Activated CD4-positive, alpha-beta T cell treated with anti-CD3 and anti-CD28 coated beads, Interleukin-2, Interleukin-4, amounts not matched to agents 100 ng/mL and 50 ng/mL, durations not matched to agents 16 hours and 8 hours (primary cell): ENCODE data around the gene ZBTB7A.
A peak's percentile ranks its signal among the peaks of the same experiment; 100 is the strongest.
"Not testable (repeated sequence)": the region's sequence is repeated elsewhere in the genome, so short reads cannot be mapped to it uniquely, and the experiment has no call there.

Source experiments
- DNase-seq: peaks from one replicate; pipeline ENCODE4 v3.0.0-alpha.2; 2020; ENCODE audit warnings: low spot score

ZBTB7A gene

GRCh38 chr19:4015705-4016402 lies 50.8 kb downstream of the ZBTB7A start:
- no peak for DNase-seq

GRCh38 chr19:4014541-4015491 lies 51.9 kb downstream of the ZBTB7A start:
- DNase-seq: peak; percentile 27

- no peak for DNase-seq
These were observed 52.7 kb downstream of the ZBTB7A start for GRCh38 chr19:4013886-4014540.

- no peak for DNase-seq
These were observed 53.6 kb downstream of the ZBTB7A start for GRCh38 chr19:4012975-4013634.

GRCh38 chr19:4012092-4012974 lies 54.4 kb downstream of the ZBTB7A start:
- DNase-seq: no peak

GRCh38 chr19:4011430-4011829 lies 55.3 kb downstream of the ZBTB7A start:
- not testable (repeated sequence) for DNase-seq

GRCh38 chr19:4010808-4011110 lies 55.9 kb downstream of the ZBTB7A start:
- DNase-seq: no peak

GRCh38 chr19:4009990-4010807 lies 56.5 kb downstream of the ZBTB7A start:
- DNase-seq: no peak

GRCh38 chr19:4007836-4008539 lies 58.7 kb downstream of the ZBTB7A start:
- peak; percentile 15 for DNase-seq

- peak; percentile 94 for DNase-seq
These were observed 59.5 kb downstream of the ZBTB7A start, which contains the start of gene PIAS4 for GRCh38 chr19:4007021-4007835. Gene PIAS4 (plus strand): TSS chr19:4007736. CDS start chr19:4007761, 25 bp downstream.

GRCh38 chr19:4005436-4005835 lies 61.3 kb downstream of the ZBTB7A start:
- DNase-seq: not testable (repeated sequence)

- DNase-seq: not testable (repeated sequence)
These were observed 65.9 kb downstream of the ZBTB7A start for GRCh38 chr19:4000798-4001197.

- not testable (repeated sequence) for DNase-seq
These were observed 67.9 kb downstream of the ZBTB7A start for GRCh38 chr19:3998667-3999412.

- DNase-seq: no peak
These were observed 71.1 kb downstream of the ZBTB7A start for GRCh38 chr19:3995607-3996006.
